ENCODE data around the gene DLG4. TPM values are rescaled to one million over a fixed set of nuclear protein-coding genes. Genes with fewer than 3 reads are reported as not detected.
A peak's percentile ranks its signal among the peaks of the same experiment; 100 is the strongest.

DLG4 gene
- total RNA-seq, 1 experiment from 2014 or later = 59.7 TPM

GRCh38 chr17:7262192-7262934 is 42.7 kb upstream of the DLG4 start, which contains the start of gene CLDN7 (continued):
- TF ChIP-seq ZNF532 (CRISPR knock-in tag; IDR thresholded peaks at IDR 0.05; ENCODE audit: borderline replicate concordance) = no peak
- TF ChIP-seq PREB (CRISPR knock-in tag; IDR thresholded peaks at IDR 0.05; ENCODE audit: borderline replicate concordance) = no peak
- TF ChIP-seq NFYB (CRISPR knock-in tag; conservative IDR thresholded peaks at IDR 0.05; ENCODE audit: low read depth) = no peak
- no peak for TF ChIP-seq ESRRA (CRISPR knock-in tag; IDR thresholded peaks at IDR 0.05; ENCODE audit: borderline replicate concordance)
- TF ChIP-seq CREM (CRISPR knock-in tag; IDR thresholded peaks at IDR 0.05) = peak; percentile 71; the same call in 1 of the 2 replicates
- no peak for TF ChIP-seq CTCF (IDR thresholded peaks at IDR 0.05)
- TF ChIP-seq EMX1 (CRISPR knock-in tag; IDR thresholded peaks at IDR 0.05) = 0 out of 2 replicates have a peak, but pooled peaks have one; percentile 55
- TF ChIP-seq ZNF396 (CRISPR knock-in tag; IDR thresholded peaks at IDR 0.05; ENCODE audit: borderline replicate concordance) = no peak
- TF ChIP-seq ZNF512 (CRISPR knock-in tag; IDR thresholded peaks at IDR 0.05; ENCODE audit: borderline replicate concordance) = no peak
- TF ChIP-seq TP53 (CRISPR knock-in tag; IDR thresholded peaks at IDR 0.05) = no peak
- TF ChIP-seq FOXP1 (CRISPR knock-in tag; IDR thresholded peaks at IDR 0.05; ENCODE audit: borderline replicate concordance) = no peak; the same call in 1 of the 2 replicates
- TF ChIP-seq ZNF263 (CRISPR knock-in tag; IDR thresholded peaks at IDR 0.05; ENCODE audit: low read depth) = no peak
- TF ChIP-seq ZNF232 (CRISPR knock-in tag; IDR thresholded peaks at IDR 0.05) = no peak; the same call in 1 of the 2 replicates
- no peak for TF ChIP-seq SOX15 (CRISPR knock-in tag; IDR thresholded peaks at IDR 0.05)
- peak; percentile 78 for TF ChIP-seq E2F5 (CRISPR knock-in tag; IDR thresholded peaks at IDR 0.05)
- TF ChIP-seq ZBTB43 (CRISPR knock-in tag; IDR thresholded peaks at IDR 0.05) = no peak; the same call in 1 of the 2 replicates
- TF ChIP-seq ELF4 (CRISPR knock-in tag; IDR thresholded peaks at IDR 0.05; ENCODE audit: low read depth) = no peak
- TF ChIP-seq ZNF416 (CRISPR knock-in tag; IDR thresholded peaks at IDR 0.05) = peak; percentile 76; the same call in 1 of the 2 replicates
- TF ChIP-seq SMAD3 (CRISPR knock-in tag; IDR thresholded peaks at IDR 0.05; ENCODE audit: borderline replicate concordance) = no peak
- peak; percentile 67; the same call in 1 of the 2 replicates for TF ChIP-seq MAX (CRISPR knock-in tag; IDR thresholded peaks at IDR 0.05)
- no peak for TF ChIP-seq E2F4 (CRISPR knock-in tag; IDR thresholded peaks at IDR 0.05; ENCODE audit: borderline replicate concordance, low read depth)
- TF ChIP-seq ZNF425 (CRISPR knock-in tag; conservative IDR thresholded peaks at IDR 0.05) = no peak
